H1 (cell line): ENCODE data around the gene THEM5. TPM values are rescaled to one million over a fixed set of nuclear protein-coding genes. Genes with fewer than 3 reads are reported as not detected.
A peak's percentile ranks its signal among the peaks of the same experiment; 100 is the strongest.

Experiments used
- CTCF ChIA-PET: fragments of 300-600 bp; sonication (Branson Sonifier 250); formaldehyde crosslinking; loops from one replicate; lab custom pipeline; 2021; ENCODE audit not compliant: partially characterized antibody; lab: Charles Lee
- POLR2A ChIA-PET: fragments of 300-600 bp; sonication (Branson Sonifier 250); formaldehyde crosslinking; loops from one replicate; lab custom pipeline; 2021; ENCODE audit warnings: inconsistent platforms; ENCODE audit not compliant: partially characterized antibody; lab: Charles Lee
- DNase-seq, 2 experiments: peaks; one replicate each; pipeline versions ENCODE4 v3.0.0 to v3.0.0-alpha.2; 2010 to 2022; ENCODE audit warnings: low spot score in 2 of 2, low read depth in 1 of 2, mixed read lengths in 1 of 2
- FAIRE-seq: peaks from 2 replicates; lab custom pipeline; 2011; peaks lifted over from hg19 to GRCh38; lab: Jason Lieb, UNC
- H2AFZ ChIP-seq: 2 replicates; pipeline ENCODE4 v1.8.1; 2012; ENCODE audit warnings: low read length, inconsistent platforms
- H2AK5ac ChIP-seq: 2 replicates; pipeline ENCODE4 v1.6.1; 2013; ENCODE audit warnings: low read depth, low read length
- H2BK120ac ChIP-seq: replicated peaks from 2 replicates; pipeline ENCODE3; 2013; ENCODE audit warnings: low read depth, low read length, inconsistent platforms
- H2BK12ac ChIP-seq: 2 replicates; pipeline ENCODE4 v1.6.1; 2013; ENCODE audit warnings: low read depth, low read length
- H2BK15ac ChIP-seq: 2 replicates; pipeline ENCODE4 v1.6.1; 2013; ENCODE audit warnings: low read length
- H2BK20ac ChIP-seq: 2 replicates; pipeline ENCODE4 v1.6.1; 2013; ENCODE audit warnings: low read length
- H2BK5ac ChIP-seq: 2 replicates; pipeline ENCODE4 v1.6.1; 2013; ENCODE audit warnings: low read depth, low read length
- H3K14ac ChIP-seq: 2 replicates; pipeline ENCODE4 v1.6.1; 2013; ENCODE audit warnings: inconsistent platforms; ENCODE audit not compliant: insufficient read length
- H3K18ac ChIP-seq: 2 replicates; pipeline ENCODE4 v1.6.1; 2013; ENCODE audit warnings: low read length; ENCODE audit errors: extremely low read depth
- H3K23ac ChIP-seq: 2 replicates; pipeline ENCODE4 v1.6.1; 2013; ENCODE audit warnings: inconsistent platforms; ENCODE audit not compliant: insufficient read length
- H3K23me2 ChIP-seq: 2 replicates; pipeline ENCODE4 v1.6.1; 2013; ENCODE audit warnings: low read depth, low read length
- H3K27ac ChIP-seq: 2 replicates; pipeline ENCODE4 v1.6.1; 2011; ENCODE audit warnings: low read depth, low read length, inconsistent platforms
- H3K27me3 ChIP-seq, 4 experiments: replicated peaks in 1 of 4; 1 replicate in 1 of 4; 2 replicates in 3 of 4; pipeline versions ENCODE4 v1.6.1 to v1.8.1; 2011 to 2013; ENCODE audit warnings: low read length in 3 of 4, mild to moderate bottlenecking in 3 of 4, inconsistent platforms in 2 of 4, mixed read lengths in 2 of 4, moderate library complexity in 1 of 4; ENCODE audit not compliant: control insufficient read depth in 3 of 4, insufficient read depth in 3 of 4; ENCODE audit errors: extremely low read depth in 1 of 4
- H3K36me3 ChIP-seq, 4 experiments: 2 replicates each; pipeline versions ENCODE4 v1.6.1 to v1.8.1; 2011 to 2013; ENCODE audit warnings: mild to moderate bottlenecking in 4 of 4, low read length in 3 of 4, moderate library complexity in 2 of 4, control low read depth in 1 of 4, inconsistent platforms in 1 of 4; ENCODE audit not compliant: insufficient read depth in 4 of 4, control insufficient read depth in 2 of 4
- H3K4ac ChIP-seq: replicated peaks from 2 replicates; pipeline ENCODE3; 2013; ENCODE audit warnings: low read length, low read depth, mixed read lengths, inconsistent platforms; ENCODE audit not compliant: insufficient read length
- H3K4me1 ChIP-seq, 4 experiments: replicated peaks in 1 of 4; 1 replicate in 1 of 4; 2 replicates in 3 of 4; pipeline versions ENCODE4 v1.6.1 to v1.8.1; 2011 to 2013; ENCODE audit warnings: low read length in 3 of 4, inconsistent platforms in 2 of 4, mixed read lengths in 1 of 4; ENCODE audit not compliant: insufficient read depth in 4 of 4, control insufficient read depth in 3 of 4
- H3K4me2 ChIP-seq, 2 experiments: 2 replicates each; pipeline versions ENCODE4 v1.6.1 to v1.8.1; 2011 to 2013; ENCODE audit warnings: low read depth in 2 of 2, low read length in 2 of 2, control low read depth in 1 of 2, inconsistent platforms in 1 of 2, mild to moderate bottlenecking in 1 of 2; ENCODE audit not compliant: insufficient read depth in 1 of 2
- H3K4me3 ChIP-seq, 4 experiments: fragments of 200-600, 300-600 bp in 1 of 4; sonication (generic), shearing (Covaris generic), sonication (Bioruptor Twin) in 1 of 4; 2 replicates each; pipeline versions ENCODE4 v1.5.1 to v1.8.1; 2011 to 2016; ENCODE audit warnings: low read length in 4 of 4, low read depth in 3 of 4, control low read depth in 2 of 4, inconsistent platforms in 2 of 4, mild to moderate bottlenecking in 2 of 4, mixed read lengths in 1 of 4, moderate library complexity in 1 of 4; ENCODE audit not compliant: insufficient read depth in 2 of 4; ENCODE audit errors: extremely low read depth in 1 of 4
- H3K56ac ChIP-seq: replicated peaks from 2 replicates; pipeline ENCODE3; 2013; ENCODE audit warnings: low read depth, mild to moderate bottlenecking, mixed read lengths, low read length, inconsistent platforms; ENCODE audit not compliant: insufficient read length
- H3K79me1 ChIP-seq: 2 replicates; pipeline ENCODE4 v1.6.1; 2013; ENCODE audit warnings: low read depth, low read length, control low read depth
- H3K79me2 ChIP-seq, 2 experiments: 2 replicates each; pipeline versions ENCODE4 v1.6.1 to v1.8.1; 2012 to 2013; ENCODE audit warnings: low read length in 2 of 2, mild to moderate bottlenecking in 2 of 2, inconsistent platforms in 1 of 2; ENCODE audit not compliant: insufficient read depth in 2 of 2, control insufficient read depth in 1 of 2
- H3K9ac ChIP-seq, 4 experiments: replicated peaks in 1 of 4; 1 replicate in 1 of 4; 2 replicates in 3 of 4; pipeline versions ENCODE4 v1.6.1 to v1.8.1; 2011 to 2013; ENCODE audit warnings: low read depth in 3 of 4, low read length in 3 of 4, control low read depth in 2 of 4, mild to moderate bottlenecking in 2 of 4, moderate library complexity in 2 of 4, inconsistent platforms in 1 of 4; ENCODE audit errors: extremely low read depth in 1 of 4
- H3K9me3 ChIP-seq, 2 experiments: 2 replicates each; pipeline versions ENCODE4 v1.6.1 to v1.8.1; 2012 to 2013; ENCODE audit warnings: mild to moderate bottlenecking in 2 of 2, moderate library complexity in 2 of 2, control low read depth in 1 of 2, inconsistent platforms in 1 of 2, low read depth in 1 of 2, low read length in 1 of 2, mixed read lengths in 1 of 2; ENCODE audit not compliant: insufficient read depth in 2 of 2
- H4K20me1 ChIP-seq, 2 experiments: replicated peaks in 1 of 2; 2 replicates each; pipeline versions ENCODE3 to v1.8.1; 2011 to 2013; ENCODE audit warnings: inconsistent platforms in 2 of 2, low read length in 2 of 2, mild to moderate bottlenecking in 1 of 2; ENCODE audit not compliant: insufficient read depth in 2 of 2, control insufficient read depth in 1 of 2
- H4K5ac ChIP-seq: 2 replicates; pipeline ENCODE4 v1.6.1; 2013; ENCODE audit warnings: low read length, low read depth, mixed read lengths, inconsistent platforms; ENCODE audit not compliant: insufficient read length
- H4K8ac ChIP-seq: 2 replicates; pipeline ENCODE4 v1.8.0; 2013; ENCODE audit warnings: mild to moderate bottlenecking, moderate library complexity, low read length, inconsistent platforms; ENCODE audit not compliant: insufficient read depth; ENCODE audit errors: extremely low read depth
- H4K91ac ChIP-seq: replicated peaks from 2 replicates; pipeline ENCODE3; 2013; ENCODE audit warnings: low read length, mixed read lengths, inconsistent platforms; ENCODE audit not compliant: insufficient read length
- ASH2L ChIP-seq: fragments of 200-600, 300-600 bp; sonication (generic); IDR thresholded peaks from one replicate; pipeline ENCODE4 v1.7.1; 2017; ENCODE audit warnings: low read length
- CHD1 ChIP-seq: IDR thresholded peaks from 2 replicates; pipeline ENCODE4 v1.6.1; 2012; ENCODE audit warnings: low read depth, low read length, improper control_type of control experiment
- CREB1 ChIP-seq: IDR thresholded peaks from 2 replicates; pipeline ENCODE4 v1.6.1; 2012; ENCODE audit warnings: inconsistent platforms
- JUND ChIP-seq: IDR thresholded peaks from 2 replicates; pipeline ENCODE4 v1.6.1; 2011; ENCODE audit warnings: mild to moderate bottlenecking, improper control_type of control experiment, low read length
- KDM4A ChIP-seq: IDR thresholded peaks from one replicate; pipeline ENCODE4 v1.7.1; 2012; ENCODE audit warnings: low read depth, mild to moderate bottlenecking, moderate library complexity, low read length, inconsistent platforms; ENCODE audit not compliant: severe bottlenecking
- RNF2 ChIP-seq: fragments of 200-900, 300-1000 bp; sonication (generic); IDR thresholded peaks from 2 replicates; pipeline ENCODE4 v1.7.1; 2016; ENCODE audit warnings: borderline replicate concordance, low read depth, mild to moderate bottlenecking, antibody characterized with exemption, low read length; ENCODE audit not compliant: poor library complexity, severe bottlenecking; ENCODE audit errors: missing control alignments
- TAF1 ChIP-seq: IDR thresholded peaks from 2 replicates; pipeline ENCODE4 v1.6.1; 2011; ENCODE audit warnings: mild to moderate bottlenecking, low read depth, low read length
- WGBS, 2 experiments: shearing (Covaris generic) in 1 of 2; methylation state at CpG; one replicate each; pipeline versions ENCODE4 v1.1.6 to v1.1.7; 2013 to 2015; ENCODE audit warnings: low lambda C conversion rate in 2 of 2, mixed read lengths in 2 of 2, inconsistent platforms in 1 of 2, low coverage in 1 of 2, missing lambda C conversion rate in 1 of 2; ENCODE audit not compliant: insufficient replicate concordance in 2 of 2, insufficient coverage in 1 of 2, insufficient read length in 1 of 2; ENCODE audit errors: extremely low coverage in 1 of 2, missing lambda C conversion rate in 1 of 2; 5-methylcytosine and 5-hydroxymethylcytosine counted together
- polyA plus RNA-seq, 7 experiments: library from polyadenylated mRNA; depleted of rRNA in 3 of 7; stranded (reverse) in 5 of 7; unstranded in 2 of 7; fragments of >200 nt in 5 of 7; fragments of 200-250 nt in 2 of 7; gene quantifications; 1 replicate in 5 of 7; 2 replicates in 1 of 7; 4 replicates in 1 of 7; pipeline versions ENCODE4 v1.2.1 to v1.2.3, GENCODE V29; 2011 to 2013; ENCODE audit warnings: missing spikeins in 2 of 7, mixed read lengths in 2 of 7
- total RNA-seq: library from RNA; stranded (reverse); fragmentation: NEBNext Ultra II Directional; extraction: Animal tissue kit (Norgen Biotek cat#: 25700); gene quantifications from 2 replicates; pipeline ENCODE4 v1.2.1, GENCODE V29; 2021
- TF ChIP-seq, protein P1 (sequence below): IDR thresholded peaks from 2 replicates; pipeline ENCODE4 v1.6.1; 2012; ENCODE audit warnings: low read length, inconsistent platforms

THEM5 gene
- total and polyA plus RNA-seq, 2 of the 8 experiments (the other 6 are each of a cell fraction or from before 2014, with no cell fraction given): not detected

DNA sequence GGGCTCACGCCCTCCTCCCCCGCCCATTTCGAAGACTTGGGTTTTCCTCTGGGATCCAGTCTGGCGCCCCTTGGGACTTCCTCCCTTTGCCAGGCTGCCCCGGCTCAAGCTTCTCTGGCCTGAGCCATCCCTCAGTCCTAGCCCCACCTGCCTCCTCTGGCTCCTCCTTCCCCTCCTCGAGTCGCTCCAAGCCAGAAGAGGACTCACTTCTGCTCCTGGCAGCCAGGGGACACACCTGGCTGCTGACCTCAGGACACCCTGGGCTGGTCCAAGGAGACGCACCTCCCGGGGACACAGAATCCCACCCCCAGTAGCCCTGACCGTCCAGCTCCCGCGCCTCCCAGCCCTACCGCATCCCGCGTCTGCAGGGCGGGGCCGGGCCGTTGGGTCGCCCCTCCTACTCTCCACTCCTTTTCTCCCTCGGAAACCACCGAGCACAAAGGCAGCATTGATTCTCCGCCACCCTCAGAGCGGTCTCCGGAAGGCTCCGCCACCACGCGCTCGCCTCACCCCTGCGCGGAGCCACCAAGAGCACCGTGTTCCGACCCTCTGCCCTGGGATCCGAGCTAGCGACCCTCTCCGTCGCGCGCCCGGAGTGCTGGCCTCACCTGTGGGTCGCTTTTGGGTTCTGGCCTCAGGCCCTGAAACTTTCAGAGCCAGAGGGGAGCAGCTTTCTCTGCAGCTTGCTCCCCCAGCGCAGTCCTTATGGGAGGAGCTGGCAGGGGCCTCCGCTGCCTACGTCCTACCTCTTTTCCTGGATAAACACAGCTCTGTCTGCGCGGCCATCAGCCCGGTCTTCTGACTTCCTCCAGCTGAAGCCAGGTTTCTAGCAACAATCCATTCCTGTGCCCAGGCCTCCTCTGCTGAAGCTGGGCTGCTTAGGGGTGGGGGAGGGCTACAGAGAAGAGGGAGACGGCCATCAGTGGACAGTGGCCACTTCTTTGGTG is 13.8 kb downstream of the THEM5 start, which contains the start of gene C2CD4D:
TSS of gene C2CD4D (minus strand) at position 364 of the 947 bp plus-strand sequence. CDS start 831 bp downstream, outside the sequence.
- H2BK20ac ChIP-seq: 0 out of 2 replicates have a peak within 1 kb of the TSS, but pooled peaks have one; percentile 32
- peak within 1 kb of the TSS; percentile 78; the same call in 1 of the 2 replicates for H2BK5ac ChIP-seq
- peak within 1 kb of the TSS; percentile 94 for H4K8ac ChIP-seq
- H3K27me3 ChIP-seq: peaks cover 10 to 24% (median 21%) of the 10 kb centered on the region in 4 experiments
- H3K14ac ChIP-seq: no peak within 1 kb of the TSS
- DNase-seq (peak; percentile 65 to 88), FAIRE-seq (no peak)
- H3K56ac ChIP-seq: peak within 1 kb of the TSS; percentile 27
- H4K91ac ChIP-seq: peak within 1 kb of the TSS; percentile 61
- no peaks in the 10 kb centered on the region for H3K36me3 ChIP-seq
- POLR2A ChIA-PET: interaction anchor here (0.6 to 5.0 kb wide), 29 partner anchors 9 to 299 kb away, joined by 3 to 20 read pairs (median 5); partner anchors contain the start of genes CELF3, MRPL9, S100A10 and SNX27
- H3K23me2 ChIP-seq: peaks cover 23% of the 10 kb centered on the region
- H3K79me2 ChIP-seq: no peaks in the 10 kb centered on the region
- H3K4me1 ChIP-seq: peaks cover 4 to 17% (median 9%) of the 10 kb centered on the region in 4 experiments
- H4K5ac ChIP-seq: peak within 1 kb of the TSS; percentile 81
- CTCF ChIA-PET: interaction anchor here (0.6 to 2.2 kb wide), 8 partner anchors 14 to 161 kb away, joined by 3 to 7 read pairs (median 5); no protein-coding TSS in a partner anchor
- peak within 1 kb of the TSS; percentile 76 for H3K18ac ChIP-seq
- H3K4me2 ChIP-seq: peak within 1 kb of the TSS; percentile 77 to 93
- 0 out of 2 replicates have a peak within 1 kb of the TSS, but pooled peaks have one; percentile 36 for H2AFZ ChIP-seq
- peak within 1 kb of the TSS; percentile 3 for H3K4ac ChIP-seq
- H2AK5ac ChIP-seq: no peak within 1 kb of the TSS
- H2BK12ac ChIP-seq: peak within 1 kb of the TSS; percentile 96
- no peak within 1 kb of the TSS for H2BK120ac ChIP-seq
- WGBS, 2 experiments: 5% methylated on average over 44 of the region's 47 CpGs; no CpG with 5 or more reads in 1 of the 2 experiments
- no peaks in the 10 kb centered on the region for H3K9me3 ChIP-seq
- H3K79me1 ChIP-seq: no peaks in the 10 kb centered on the region
- peak within 1 kb of the TSS; percentile 85 for H3K27ac ChIP-seq
- H2BK15ac ChIP-seq: peak within 1 kb of the TSS; percentile 90
- H3K4me3 ChIP-seq: peak within 1 kb of the TSS; percentile 43 to 69 (median 54)
- no peak within 1 kb of the TSS for H3K23ac ChIP-seq
- H4K20me1 ChIP-seq: no peaks in the 10 kb centered on the region
- H3K9ac ChIP-seq: peak within 1 kb of the TSS; percentile 55 to 90 (median 86)
- TF ChIP-seq, protein P1, sequence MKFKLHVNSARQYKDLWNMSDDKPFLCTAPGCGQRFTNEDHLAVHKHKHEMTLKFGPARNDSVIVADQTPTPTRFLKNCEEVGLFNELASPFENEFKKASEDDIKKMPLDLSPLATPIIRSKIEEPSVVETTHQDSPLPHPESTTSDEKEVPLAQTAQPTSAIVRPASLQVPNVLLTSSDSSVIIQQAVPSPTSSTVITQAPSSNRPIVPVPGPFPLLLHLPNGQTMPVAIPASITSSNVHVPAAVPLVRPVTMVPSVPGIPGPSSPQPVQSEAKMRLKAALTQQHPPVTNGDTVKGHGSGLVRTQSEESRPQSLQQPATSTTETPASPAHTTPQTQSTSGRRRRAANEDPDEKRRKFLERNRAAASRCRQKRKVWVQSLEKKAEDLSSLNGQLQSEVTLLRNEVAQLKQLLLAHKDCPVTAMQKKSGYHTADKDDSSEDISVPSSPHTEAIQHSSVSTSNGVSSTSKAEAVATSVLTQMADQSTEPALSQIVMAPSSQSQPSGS: 0 out of 2 replicates have a peak, but pooled peaks have one; percentile 34
- TF ChIP-seq CREB1 (no peak; the same call in none of the 2 replicates), RNF2 (no peak), JUND (no peak), TAF1 (peak; percentile 75; the same call in 1 of the 2 replicates), CHD1 (no peak), KDM4A (peak; percentile 61), ASH2L (peak; percentile 66)
